Thyroid gland (tissue), 4 donors: ENCODE data around the gene BRDT. TPM values are rescaled to one million over a fixed set of nuclear protein-coding genes. Genes with fewer than 3 reads are reported as not detected.
A peak's percentile ranks its signal among the peaks of the same experiment; 100 is the strongest.
"Not testable (repeated sequence)": the region's sequence is repeated elsewhere in the genome, so short reads cannot be mapped to it uniquely, and the experiment has no call there.

Experiments used
- DNase-seq, 2 donors: peaks; one replicate each; pipeline ENCODE4 v3.0.0-alpha.2; 2019
- H3K27ac ChIP-seq, 3 donors: fragments of 200-600 bp; sonication (generic); 1 replicate in 2 of 3; 2 replicates in 1 of 3; pipeline ENCODE4 v1.5.1; 2016 to 2019; ENCODE audit warnings: mild to moderate bottlenecking in 1 of 3, moderate library complexity in 1 of 3
- H3K27me3 ChIP-seq: fragments of 200-600 bp; sonication (generic); one replicate; pipeline ENCODE4 v1.5.1; 2019
- H3K36me3 ChIP-seq, 2 donors: fragments of 200-600 bp; sonication (generic); one replicate each; pipeline ENCODE4 v1.5.1; 2016 to 2019
- H3K4me1 ChIP-seq, 2 donors: fragments of 200-600 bp; sonication (generic); one replicate each; pipeline ENCODE4 v1.5.1; 2017 to 2019
- H3K4me3 ChIP-seq, 3 donors: fragments of 200-600 bp; sonication (generic); replicated peaks in 1 of 3; 1 replicate in 2 of 3; 2 replicates in 1 of 3; pipeline ENCODE4 v1.5.1; 2016; ENCODE audit warnings: mild to moderate bottlenecking in 1 of 3
- H3K9me3 ChIP-seq: fragments of 200-600 bp; sonication (generic); one replicate; pipeline ENCODE4 v1.5.1; 2017
- CTCF ChIP-seq, 6 experiments: fragments of 200-600 bp in 3 of 6; fragments of 450-650 bp in 3 of 6; sonication (generic) in 3 of 6; IDR thresholded peaks; one replicate each; pipeline ENCODE4 v1.5.1; 2016 to 2019; ENCODE audit warnings: antibody characterized with exemption in 6 of 6, mild to moderate bottlenecking in 2 of 6, inconsistent platforms in 1 of 6, moderate library complexity in 1 of 6
- POLR2A ChIP-seq, 2 donors: fragments of 450-650 bp; IDR thresholded peaks; one replicate each; pipeline ENCODE4 v1.6.1; 2017; ENCODE audit warnings: antibody characterized with exemption in 2 of 2, mild to moderate bottlenecking in 2 of 2, moderate library complexity in 1 of 2
- WGBS, 2 donors: methylation state at CpG; one replicate each; pipeline ENCODE4 v1.1.5; 2017; 5-methylcytosine and 5-hydroxymethylcytosine counted together
- intact Hi-C: fragments of 100-400 bp; cut with DNase I; formaldehyde crosslinking; loops from one replicate; pipeline ENCODE4 v1.15.1; 2023
- total RNA-seq, 4 donors: library from RNA; depleted of rRNA; stranded (reverse); fragments of >200 nt; gene quantifications; one replicate each; pipeline ENCODE4 v1.2.3, GENCODE V29; 2016

Gene BRDT
- total RNA-seq, 4 donors from 2014 or later = 0.81 TPM; not detected in 3

GRCh38 chr1:91997607-91998195 lies 48.5 kb downstream of the BRDT start:
- Histone ChIP-seq H3K4me3 (no peak overlapping the region), H3K4me1 (no peaks in the 10 kb centered on the region), H3K36me3 (no peaks in the 10 kb centered on the region), H3K9me3 (no peaks in the 10 kb centered on the region), H3K27me3 (no peaks in the 10 kb centered on the region), H3K27ac (no peak overlapping the region)
- DNase-seq = peak; percentile 34 to 49
- WGBS, 2 donors = 91 to 98% methylated on average over 1 of the region's 1 CpG
- intact Hi-C loops = no loop called here
- TF ChIP-seq CTCF (IDR thresholded peaks at IDR 0.05) (peak in 4 of 6 experiments; percentile 34 to 57 (median 56)), POLR2A (IDR thresholded peaks at IDR 0.05) (no peak)

DNA sequence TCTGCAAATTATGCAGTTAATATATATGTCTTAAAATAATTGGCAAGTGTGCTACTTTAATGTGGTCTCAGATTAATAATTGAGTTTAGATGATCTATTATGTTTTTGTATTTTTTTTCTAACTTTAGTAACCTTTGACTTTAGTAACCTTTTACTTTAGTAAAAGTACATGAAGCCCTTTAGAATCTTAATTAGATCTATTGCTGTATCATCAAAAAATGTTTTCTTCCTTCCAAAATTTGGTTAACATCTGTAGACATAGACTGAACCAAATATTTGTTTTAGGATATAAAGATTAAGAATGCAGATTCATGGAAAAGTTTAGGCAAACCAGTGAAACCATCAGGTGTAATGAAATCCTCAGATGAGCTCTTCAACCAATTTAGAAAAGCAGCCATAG lies 54.9 kb downstream of the BRDT start:
- no peak for DNase-seq
- no peaks in the 10 kb centered on the region for H3K9me3 ChIP-seq
- no peak overlapping the region for H3K4me3 ChIP-seq
- no peaks in the 10 kb centered on the region for H3K4me1 ChIP-seq
- no peaks in the 10 kb centered on the region for H3K36me3 ChIP-seq
- no peak overlapping the region for H3K27ac ChIP-seq
- TF ChIP-seq CTCF (IDR thresholded peaks at IDR 0.05) = no peak
- TF ChIP-seq POLR2A (IDR thresholded peaks at IDR 0.05) = no peak
- H3K27me3 ChIP-seq = no peaks in the 10 kb centered on the region
- intact Hi-C loops = no loop called here

DNA sequence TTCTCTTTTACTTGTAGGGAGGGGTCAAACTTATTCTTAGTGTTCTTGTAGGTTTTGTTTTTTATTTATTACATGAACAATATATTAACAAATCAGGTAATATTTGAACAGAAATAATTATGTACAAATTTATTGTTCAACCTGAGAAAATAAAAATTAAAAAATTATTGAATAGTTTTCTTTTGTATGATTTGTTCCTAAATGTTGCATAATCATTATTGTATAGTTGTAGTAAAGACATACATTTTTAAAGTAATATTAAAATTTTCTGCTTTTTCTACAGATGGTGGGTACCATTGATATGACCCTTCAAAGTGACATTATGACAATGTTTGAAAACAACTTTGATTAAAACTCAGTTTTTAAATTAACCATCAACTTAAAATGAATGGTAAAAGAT lies 64.7 kb downstream of the BRDT start:
- no peak for TF ChIP-seq POLR2A (IDR thresholded peaks at IDR 0.05)
- no peaks in the 10 kb centered on the region for H3K27me3 ChIP-seq
- DNase-seq = no peak
- H3K27ac ChIP-seq = no peak overlapping the region
- H3K36me3 ChIP-seq = no peaks in the 10 kb centered on the region
- no peaks in the 10 kb centered on the region for H3K4me1 ChIP-seq
- H3K4me3 ChIP-seq = no peak overlapping the region
- no peaks in the 10 kb centered on the region for H3K9me3 ChIP-seq
- intact Hi-C loops = no loop called here

- TF ChIP-seq POLR2A (IDR thresholded peaks at IDR 0.05) (no peak), CTCF (IDR thresholded peaks at IDR 0.05) (no peak)
- 85 to 88% methylated on average over 5 of the region's 5 CpGs for WGBS, 2 donors
These were observed 67.6 kb downstream of the BRDT start for GRCh38 chr1:92016720-92017316.

GRCh38 chr1:92017656-92018055 lies 68.5 kb downstream of the BRDT start:
- H3K27ac ChIP-seq = no peak overlapping the region
- TF ChIP-seq POLR2A (IDR thresholded peaks at IDR 0.05) (no peak), CTCF (IDR thresholded peaks at IDR 0.05) (no peak)

More at GRCh38 chr1:92016720-92017316, 67.6 kb downstream of the BRDT start:
- Histone ChIP-seq H3K4me1 (no peaks in the 10 kb centered on the region), H3K36me3 (no peaks in the 10 kb centered on the region), H3K27me3 (no peaks in the 10 kb centered on the region), H3K27ac (no peak overlapping the region), H3K4me3 (no peak overlapping the region), H3K9me3 (no peaks in the 10 kb centered on the region)
- intact Hi-C loops = no loop called here
- DNase-seq = no peak

GRCh38 chr1:92026042-92026441 lies 76.8 kb downstream of the BRDT start:
- 95 to 99% methylated on average over 4 to 28 of the region's 29 CpGs for whole genome bisulfite sequencing, 2 donors
- H3K36me3 ChIP-seq, H3K27ac ChIP-seq, H3K4me1 ChIP-seq, H3K9me3 ChIP-seq, intact Hi-C loops, H3K4me3 ChIP-seq, DNase-seq, H3K27me3 ChIP-seq: not testable (repeated sequence)

More at GRCh38 chr1:92017656-92018055, 68.5 kb downstream of the BRDT start:
- Histone ChIP-seq H3K9me3 (no peaks in the 10 kb centered on the region), H3K4me3 (no peak overlapping the region), H3K4me1 (no peaks in the 10 kb centered on the region), H3K27me3 (no peaks in the 10 kb centered on the region), H3K36me3 (no peaks in the 10 kb centered on the region)
- intact Hi-C loops = no loop called here
- no peak for DNase-seq
- 77 to 95% methylated on average over 2 of the region's 2 CpGs for WGBS, 2 donors
